ENCODE data around the gene ATG16L1.

ATG16L1 gene

DNA sequence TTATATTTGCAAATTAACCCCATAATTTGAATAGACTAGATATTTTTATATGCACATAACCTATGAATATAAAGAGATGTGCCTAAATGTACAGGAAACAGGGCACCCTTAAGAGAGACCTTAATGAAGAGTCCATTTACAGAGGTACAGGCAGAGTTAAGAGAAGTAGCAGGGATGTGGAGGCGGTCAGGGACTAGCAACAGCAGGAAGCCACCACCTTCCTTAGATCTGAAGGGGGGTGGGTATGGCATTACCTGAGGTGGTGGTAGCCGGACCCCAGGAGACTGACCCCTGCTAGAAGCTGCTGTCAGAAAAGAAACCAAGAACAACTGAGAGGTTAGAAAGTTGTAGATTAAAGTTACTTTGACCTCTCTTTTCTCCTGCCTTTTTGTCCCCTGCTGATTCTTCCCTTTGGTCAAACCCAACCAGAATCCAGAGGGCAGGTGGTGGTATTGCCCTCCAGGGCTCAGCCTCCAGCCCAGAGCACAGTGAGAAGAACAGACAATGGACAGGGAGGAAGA, 24.9 kb upstream of the ATG16L1 start:
- no peak for DNase-seq (ENCODE audit: low read depth in 1 of 2, low spot score in 1 of 2)

DNA sequence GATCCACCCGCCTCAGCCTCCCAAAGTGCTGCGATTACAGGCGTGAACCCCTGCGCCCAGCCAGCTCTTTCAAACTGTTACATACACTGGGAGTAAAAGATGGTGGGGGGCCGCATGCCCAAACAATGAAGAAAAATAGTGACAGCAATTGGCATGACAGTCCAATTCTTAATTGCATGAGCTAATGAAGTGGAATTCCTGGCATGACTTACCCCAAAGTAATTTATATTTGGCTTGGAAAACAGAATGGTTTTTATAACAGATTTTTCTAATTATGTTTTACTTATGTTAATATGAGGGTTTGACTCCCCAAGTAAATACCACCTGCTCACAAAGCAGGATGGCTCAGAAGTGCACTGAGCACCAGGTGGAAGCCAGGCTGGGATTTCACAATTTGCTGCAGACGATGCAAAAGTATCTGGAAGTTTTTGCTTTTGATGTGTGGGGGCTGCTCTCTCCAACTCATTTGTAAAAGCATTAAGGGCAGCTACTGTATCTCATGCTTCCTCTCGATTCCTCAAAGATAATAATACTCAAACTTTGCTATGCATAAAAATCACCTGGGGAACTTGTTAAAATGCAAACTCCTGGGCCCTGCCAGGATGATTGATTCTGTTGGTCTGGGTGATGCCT, 24.0 kb upstream of the ATG16L1 start:
- no peak for DNase-seq (ENCODE audit: low read depth in 1 of 2, low spot score in 1 of 2)

GRCh38 chr2:233228376-233228775, 23.1 kb upstream of the ATG16L1 start:
- no peak for DNase-seq (ENCODE audit: low read depth in 1 of 2, low spot score in 1 of 2)

DNA sequence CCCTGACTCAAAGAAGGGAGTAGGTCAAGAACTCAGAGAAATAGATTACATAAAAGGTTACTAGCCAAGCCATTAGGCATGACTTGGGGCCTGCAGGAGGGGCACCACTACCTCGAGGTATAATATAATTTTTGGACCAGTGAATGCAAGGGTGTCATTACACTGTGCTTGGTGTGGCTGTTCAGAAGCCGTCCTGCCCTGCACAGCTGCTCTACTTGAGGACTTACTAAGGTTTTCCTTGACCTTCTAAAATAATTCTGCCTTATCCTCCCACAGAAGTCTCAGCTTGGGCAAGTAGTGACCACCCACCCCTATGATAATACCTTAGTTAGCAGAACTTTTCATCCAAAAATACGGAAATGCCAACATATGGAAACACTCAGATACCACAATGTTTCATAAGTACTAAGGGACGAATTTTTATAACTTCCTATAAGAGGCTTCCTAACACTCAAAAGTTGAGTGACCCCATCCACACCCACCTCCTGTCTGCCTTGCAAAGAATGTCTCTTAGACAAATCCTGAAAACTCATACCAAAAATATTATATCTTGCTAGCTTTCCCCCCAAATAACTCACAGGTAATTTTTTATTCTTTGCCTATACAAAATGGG, 17.7 kb upstream of the ATG16L1 start:
- no peak for DNase-seq (ENCODE audit: low read depth in 1 of 2, low spot score in 1 of 2)

- DNase-seq (ENCODE audit: low read depth in 1 of 2, low spot score in 1 of 2), result no peak
These were observed 17.2 kb upstream of the ATG16L1 start for GRCh38 chr2:233234264-233234663.

GRCh38 chr2:233234996-233235395, 16.5 kb upstream of the ATG16L1 start:
- no peak for DNase-seq (ENCODE audit: low read depth in 1 of 2, low spot score in 1 of 2)

GRCh38 chr2:233235977-233236376, 15.5 kb upstream of the ATG16L1 start:
- DNase-seq (ENCODE audit: low read depth in 1 of 2, low spot score in 1 of 2), result no peak

DNA sequence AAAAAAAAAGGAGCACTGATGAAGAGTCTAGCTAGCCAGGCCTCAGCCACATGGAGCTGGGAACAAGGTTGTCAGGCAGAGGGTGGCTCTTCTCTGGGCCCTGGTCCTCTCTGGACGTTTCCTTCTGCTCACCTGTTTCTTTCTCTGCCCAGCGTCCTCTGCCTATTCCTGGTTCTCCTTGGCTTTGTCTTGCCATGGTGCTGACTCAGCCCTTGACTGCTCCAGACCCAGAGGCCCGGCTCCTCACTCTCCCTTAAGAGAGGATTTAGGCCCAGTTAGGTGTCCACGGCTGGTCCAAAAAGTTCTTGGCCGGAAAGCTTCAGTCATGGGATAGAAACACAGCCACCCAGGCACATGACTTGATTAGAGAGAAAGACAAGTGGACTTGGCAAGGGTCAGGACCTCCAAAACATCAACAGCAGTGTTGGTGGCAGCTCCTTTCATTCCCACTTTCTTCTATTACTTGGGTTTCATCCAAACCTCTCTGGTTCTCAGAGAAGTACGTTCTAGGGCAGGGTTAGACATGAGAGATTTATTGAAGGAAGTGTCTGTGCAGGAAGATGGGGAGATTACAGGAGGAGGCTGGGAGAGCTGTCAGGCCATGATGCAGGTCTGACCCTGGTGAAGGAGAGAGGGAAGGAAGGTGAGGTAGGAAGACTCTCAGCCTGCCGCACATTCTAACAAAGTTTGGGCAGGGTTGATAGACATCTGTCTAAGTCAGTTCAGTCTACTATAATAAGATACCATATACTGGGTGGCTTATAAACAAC, 14.5 kb upstream of the ATG16L1 start:
- no peak for DNase-seq (ENCODE audit: low read depth in 1 of 2, low spot score in 1 of 2)

- DNase-seq (ENCODE audit: low read depth in 1 of 2, low spot score in 1 of 2), result no peak
These were observed 10.6 kb upstream of the ATG16L1 start for GRCh38 chr2:233240897-233241296.

- no peak for DNase-seq (ENCODE audit: low read depth in 1 of 2, low spot score in 1 of 2)
These were observed 9.7 kb upstream of the ATG16L1 start for GRCh38 chr2:233241803-233242202.

DNA sequence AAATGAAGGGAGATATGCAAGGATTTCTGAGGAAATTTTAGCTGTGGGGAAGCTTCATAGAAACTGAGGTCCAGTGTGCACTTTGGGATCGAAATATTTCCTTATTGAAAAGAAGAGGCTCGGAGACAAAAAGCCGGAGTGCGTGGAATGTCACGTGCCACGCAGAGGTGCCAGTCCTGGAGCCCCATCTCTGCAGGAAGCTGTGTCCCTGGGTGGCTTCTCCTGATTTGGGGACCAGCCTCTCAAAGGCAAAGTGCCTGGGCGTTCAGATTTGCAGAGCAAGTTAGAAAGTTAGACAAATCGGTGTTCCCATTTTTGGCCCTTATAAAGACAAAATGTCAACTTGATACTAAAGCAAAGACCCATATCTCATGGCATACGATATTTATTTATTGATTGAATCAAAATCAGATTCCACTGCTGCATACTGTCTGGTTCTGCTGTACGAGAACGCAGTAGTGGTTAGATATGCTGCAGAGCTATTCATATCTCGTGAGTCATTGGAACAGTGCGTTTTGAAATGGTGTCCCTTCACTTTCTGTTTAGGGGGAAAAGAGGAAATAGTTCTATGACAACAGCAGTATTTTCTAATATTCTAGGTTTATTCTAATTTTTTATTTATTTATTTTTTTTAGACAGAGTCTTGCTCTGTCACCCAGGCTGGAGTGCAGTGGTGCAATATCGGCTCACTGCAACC, 9.1 kb upstream of the ATG16L1 start:
- no peak for DNase-seq (ENCODE audit: low read depth in 1 of 2, low spot score in 1 of 2)

- no peak for DNase-seq (ENCODE audit: low read depth in 1 of 2, low spot score in 1 of 2)
These were observed 8.1 kb upstream of the ATG16L1 start for GRCh38 chr2:233243348-233243747.

DNA sequence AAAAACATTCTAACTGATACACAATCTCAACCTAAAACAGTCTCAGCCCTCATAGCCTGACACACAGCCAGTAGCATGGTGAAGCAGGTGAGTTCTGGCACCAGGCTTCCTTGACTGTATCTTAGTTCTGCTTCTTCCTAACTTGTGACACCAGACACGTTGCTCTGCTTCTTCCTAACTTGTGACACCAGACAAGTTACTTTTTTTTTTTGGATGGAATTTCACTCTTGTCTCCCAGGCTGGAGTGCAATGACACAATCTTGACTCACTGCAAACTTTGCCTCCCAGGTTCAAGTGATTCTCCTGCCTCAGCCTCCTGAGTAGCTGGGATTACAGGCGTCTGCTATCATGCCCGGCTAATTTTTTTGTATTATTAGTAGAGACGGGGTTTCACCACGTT, 6.7 kb upstream of the ATG16L1 start:
- no peak for DNase-seq (ENCODE audit: low read depth in 1 of 2, low spot score in 1 of 2)

- DNase-seq (ENCODE audit: low read depth in 1 of 2, low spot score in 1 of 2), result no peak
These were observed 6.1 kb upstream of the ATG16L1 start for GRCh38 chr2:233245406-233245805.

- DNase-seq (ENCODE audit: low read depth in 1 of 2, low spot score in 1 of 2), result no peak
These were observed 4.4 kb upstream of the ATG16L1 start for GRCh38 chr2:233247116-233247515.

DNA sequence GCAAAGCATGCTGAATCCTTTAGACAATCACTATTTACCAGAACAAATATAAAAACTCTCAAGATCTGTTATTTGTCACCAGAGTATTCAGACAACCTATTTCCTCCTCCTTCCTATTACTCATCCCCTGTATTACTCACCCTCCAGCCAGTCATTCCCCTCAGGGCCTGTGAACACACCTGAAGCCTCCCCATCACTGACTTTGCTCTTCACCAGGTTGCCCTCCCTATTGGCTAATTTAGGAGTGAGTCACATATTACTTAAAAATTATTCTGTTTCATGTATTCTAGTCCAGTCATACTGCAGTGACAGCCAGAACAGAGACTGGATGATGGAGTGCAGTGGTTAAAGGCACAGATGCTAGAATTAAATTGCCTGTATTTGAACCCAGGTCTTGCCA, 3.7 kb upstream of the ATG16L1 start:
- DNase-seq (ENCODE audit: low read depth in 1 of 2, low spot score in 1 of 2), result peak in 1 of 2 donors; percentile 57

DNA sequence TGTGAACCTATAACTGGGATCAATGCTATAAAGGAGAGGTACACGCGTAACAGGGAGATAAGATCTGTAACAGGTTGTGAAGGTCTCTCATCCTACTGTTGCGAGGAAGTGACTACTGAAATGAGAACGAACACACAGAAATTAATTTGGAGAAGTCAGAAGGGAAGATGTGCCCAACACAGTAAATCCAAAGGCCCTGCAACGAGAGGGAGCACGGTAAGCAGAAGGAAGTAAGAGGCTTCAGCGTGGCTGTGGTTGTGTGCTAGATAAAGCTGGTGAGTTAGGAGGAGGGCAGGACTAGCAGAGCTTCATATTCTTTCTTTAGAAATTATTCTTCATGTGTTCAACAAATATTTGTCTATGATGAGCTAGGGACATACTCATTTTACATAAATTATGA, 2.5 kb upstream of the ATG16L1 start:
- no peak for DNase-seq (ENCODE audit: low read depth in 1 of 2, low spot score in 1 of 2)

DNA sequence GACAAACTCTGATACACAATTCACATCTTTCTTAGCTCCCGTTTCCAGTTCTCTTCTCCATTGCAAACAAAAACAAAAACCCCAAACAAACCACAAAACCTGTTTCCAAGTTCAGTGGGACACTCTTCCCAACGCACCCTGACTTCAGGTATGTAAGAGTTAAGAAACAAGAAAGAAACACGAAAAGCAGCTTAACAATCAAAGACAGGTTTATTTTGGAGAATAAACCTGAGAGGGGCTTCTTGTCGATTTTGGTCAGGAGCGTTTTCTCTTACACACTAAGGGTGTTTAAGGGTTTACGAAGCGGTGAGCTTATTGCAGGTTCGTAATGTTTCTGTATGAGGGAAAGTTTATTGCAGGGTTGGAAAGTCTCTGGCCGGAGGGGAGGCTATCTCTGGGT, 905 bp upstream of the ATG16L1 start:
- DNase-seq (ENCODE audit: low read depth in 1 of 2, low spot score in 1 of 2), result no peak

- DNase-seq (ENCODE audit: low read depth in 1 of 2, low spot score in 1 of 2), result no peak
These were observed 528 bp upstream of the ATG16L1 start for GRCh38 chr2:233250985-233251305.

DNA sequence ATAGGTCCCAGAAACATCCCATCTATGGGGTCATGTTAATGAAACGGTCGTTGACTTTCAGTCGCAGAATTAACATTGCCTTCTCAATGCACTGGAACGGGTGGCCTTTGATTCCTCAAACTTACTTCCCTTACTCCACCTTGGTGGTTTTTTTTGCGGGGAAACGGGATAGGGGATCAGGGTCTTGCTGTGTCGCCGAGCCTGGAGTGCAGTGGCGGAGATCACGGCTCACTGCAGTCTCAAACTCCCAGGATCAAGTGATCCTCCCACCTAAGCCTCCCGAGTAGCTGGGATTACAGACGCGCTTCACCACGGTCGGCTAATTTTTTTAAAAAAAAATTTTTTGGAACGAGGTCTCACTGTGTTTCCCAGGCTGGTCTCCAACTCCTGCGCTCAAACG, 754 bp downstream of the ATG16L1 start:
- DNase-seq (ENCODE audit: low read depth in 1 of 2, low spot score in 1 of 2), result no peak

- no peak for DNase-seq (ENCODE audit: low read depth in 1 of 2, low spot score in 1 of 2)
These were observed 3.7 kb downstream of the ATG16L1 start for GRCh38 chr2:233255151-233255550.

DNA sequence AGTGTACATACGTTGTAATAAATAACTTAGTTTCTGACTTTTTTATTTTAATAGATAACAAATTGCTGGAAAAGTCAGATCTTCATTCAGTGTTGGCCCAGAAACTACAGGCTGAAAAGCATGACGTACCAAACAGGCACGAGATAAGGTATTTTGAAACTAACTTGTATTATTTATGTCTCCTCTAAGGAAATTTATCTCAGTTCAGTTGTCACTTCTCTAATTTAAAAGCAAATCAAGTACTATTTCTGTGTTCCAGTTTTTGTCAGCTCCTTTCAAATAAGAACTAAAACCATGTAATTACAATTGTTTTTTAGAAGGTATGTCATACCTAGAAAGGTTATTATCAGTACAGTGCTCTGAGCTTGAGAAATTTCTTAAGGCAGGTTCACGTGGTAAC, 4.6 kb downstream of the ATG16L1 start:
- DNase-seq (ENCODE audit: low read depth in 1 of 2, low spot score in 1 of 2), result no peak

Data from activated T-helper 1 cell treated with anti-CD3 and anti-CD28 coated beads, Interleukin-2, amount 50 U/mL, for 16 hours (primary cell).